Measurements from ENCODE around the gene MEAK7.

The MEAK7 gene

GRCh38 chr16:84481051-84481735 is 23.3 kb downstream of the MEAK7 start:
- TF ChIP-seq CSDC2 (CRISPR knock-in tag; IDR thresholded peaks at IDR 0.05) (no peak), ZNF565 (CRISPR knock-in tag; conservative IDR thresholded peaks at IDR 0.05; ENCODE audit: low read depth) (no peak), ZC3H10 (CRISPR knock-in tag; IDR thresholded peaks at IDR 0.05) (no peak), GLIS3 (CRISPR knock-in tag; IDR thresholded peaks at IDR 0.05) (no peak), TSHZ2 (CRISPR knock-in tag; IDR thresholded peaks at IDR 0.05) (no peak), PATZ1 (CRISPR knock-in tag; IDR thresholded peaks at IDR 0.05; ENCODE audit: borderline replicate concordance) (no peak)
- no peak for ATAC-seq

GRCh38 chr16:84479716-84480450 is 24.6 kb downstream of the MEAK7 start:
- no peak for ATAC-seq
- no peak for TF ChIP-seq ZFP3 (CRISPR knock-in tag; IDR thresholded peaks at IDR 0.05)
- TF ChIP-seq ARNTL (CRISPR knock-in tag; IDR thresholded peaks at IDR 0.05; ENCODE audit: borderline replicate concordance, low read depth), result no peak
- no peak for TF ChIP-seq ESRRG (CRISPR knock-in tag; IDR thresholded peaks at IDR 0.05)
- no peak for TF ChIP-seq TOX (CRISPR knock-in tag; IDR thresholded peaks at IDR 0.05; ENCODE audit: borderline replicate concordance)
- no peak for TF ChIP-seq ZFP30 (CRISPR knock-in tag; IDR thresholded peaks at IDR 0.05)
- no peak for TF ChIP-seq GLIS3 (CRISPR knock-in tag; IDR thresholded peaks at IDR 0.05)
- TF ChIP-seq ZNF565 (CRISPR knock-in tag; conservative IDR thresholded peaks at IDR 0.05; ENCODE audit: low read depth), result no peak
- no peak for TF ChIP-seq CREB5 (CRISPR knock-in tag; IDR thresholded peaks at IDR 0.05; ENCODE audit: low read depth)
- no peak for TF ChIP-seq ZNF70 (CRISPR knock-in tag; IDR thresholded peaks at IDR 0.05)
- TF ChIP-seq ISL1 (CRISPR knock-in tag; IDR thresholded peaks at IDR 0.05), result no peak
- TF ChIP-seq BACH2 (CRISPR knock-in tag; IDR thresholded peaks at IDR 0.05; ENCODE audit: borderline replicate concordance), result no peak
- no peak for TF ChIP-seq POU6F1 (CRISPR knock-in tag; IDR thresholded peaks at IDR 0.05; ENCODE audit: borderline replicate concordance, low read depth)
- TF ChIP-seq ZNF8 (CRISPR knock-in tag; IDR thresholded peaks at IDR 0.05), result no peak
- TF ChIP-seq SNAI2 (CRISPR knock-in tag; IDR thresholded peaks at IDR 0.05), result no peak
- no peak for TF ChIP-seq OSR1 (CRISPR knock-in tag; IDR thresholded peaks at IDR 0.05)
- TF ChIP-seq PPARA (CRISPR knock-in tag; IDR thresholded peaks at IDR 0.05; ENCODE audit: borderline replicate concordance), result no peak

- no peak for TF ChIP-seq TSHZ2 (CRISPR knock-in tag; IDR thresholded peaks at IDR 0.05)
- TF ChIP-seq BACH2 (CRISPR knock-in tag; IDR thresholded peaks at IDR 0.05; ENCODE audit: borderline replicate concordance), result no peak
- TF ChIP-seq ZNF70 (CRISPR knock-in tag; IDR thresholded peaks at IDR 0.05), result no peak
- no peak for TF ChIP-seq ZNF8 (CRISPR knock-in tag; IDR thresholded peaks at IDR 0.05)
- no peak for TF ChIP-seq PPARA (CRISPR knock-in tag; IDR thresholded peaks at IDR 0.05; ENCODE audit: borderline replicate concordance)
- no peak for TF ChIP-seq TOX (CRISPR knock-in tag; IDR thresholded peaks at IDR 0.05; ENCODE audit: borderline replicate concordance)
Measured at GRCh38 chr16:84478172-84478947, 26.1 kb downstream of the MEAK7 start.

More at GRCh38 chr16:84478172-84478947, 26.1 kb downstream of the MEAK7 start:
- peak; percentile 77 for ATAC-seq

All from SK-N-SH treated with all-trans-retinoic acid at 6 μM for 48 hours (cell line).